Fibroblast of peridontal ligament (primary cell): ENCODE data around the gene SERINC3.
"Not testable (repeated sequence)": the region's sequence is repeated elsewhere in the genome, so short reads cannot be mapped to it uniquely, and the experiment has no call there.

ENCODE experiments used
- DNase-seq: peaks from one replicate; pipeline ENCODE4 v3.0.0-alpha.2; 2010; ENCODE audit errors: extremely low read depth

SERINC3 gene

DNA sequence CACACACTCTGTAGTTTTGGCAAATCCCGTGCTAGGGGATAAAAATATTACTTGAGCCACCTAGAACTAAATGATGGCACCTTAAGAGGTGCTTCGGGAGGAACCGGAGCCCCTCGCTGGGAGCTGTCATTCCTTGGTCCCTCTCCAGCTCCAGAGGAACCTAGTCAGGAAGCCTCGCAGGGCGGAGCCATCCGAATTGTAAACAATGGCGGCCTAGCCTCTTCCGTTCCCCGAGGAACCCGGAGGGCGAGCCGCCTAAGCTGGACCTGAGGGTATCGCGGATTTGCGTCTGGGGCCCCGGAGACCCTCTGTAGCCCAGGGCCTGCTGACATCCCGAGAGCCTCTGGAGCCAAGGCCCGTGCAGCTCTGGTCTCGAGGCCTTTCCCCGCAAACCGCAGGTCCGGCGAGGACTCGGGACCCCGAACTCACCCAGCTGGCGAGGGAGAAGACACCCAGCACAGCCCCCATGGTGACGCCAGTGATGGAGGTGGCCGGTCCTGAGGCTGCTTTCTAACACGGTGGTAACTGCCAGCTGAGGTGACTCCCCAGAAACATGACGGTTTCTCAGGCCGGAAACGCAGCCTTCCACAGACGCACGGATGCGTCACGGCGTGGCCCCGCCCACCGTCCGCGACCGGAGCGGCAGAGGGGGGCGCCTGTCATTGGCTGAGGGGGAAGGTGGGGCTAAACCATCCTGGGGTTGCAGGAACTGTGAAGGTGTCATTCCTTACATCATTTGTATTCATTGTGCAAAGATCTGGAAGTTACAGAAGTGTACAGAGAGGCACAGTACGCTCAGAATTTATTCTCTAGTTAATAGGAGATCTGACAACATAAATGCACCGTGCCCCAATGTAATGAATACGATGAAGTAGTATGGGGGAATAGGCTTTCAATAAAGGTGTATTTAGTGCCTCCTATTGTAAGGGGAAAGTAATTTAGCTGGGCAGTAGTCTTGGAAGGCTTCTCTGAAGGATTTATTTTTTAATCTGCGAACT, at the start of gene SERINC3:
Gene SERINC3, minus strand, starts transcription at position 587 of the 998 bp plus-strand sequence. Its CDS starts 119 bp downstream, at position 468.
- peak; percentile 89 for DNase-seq

DNA sequence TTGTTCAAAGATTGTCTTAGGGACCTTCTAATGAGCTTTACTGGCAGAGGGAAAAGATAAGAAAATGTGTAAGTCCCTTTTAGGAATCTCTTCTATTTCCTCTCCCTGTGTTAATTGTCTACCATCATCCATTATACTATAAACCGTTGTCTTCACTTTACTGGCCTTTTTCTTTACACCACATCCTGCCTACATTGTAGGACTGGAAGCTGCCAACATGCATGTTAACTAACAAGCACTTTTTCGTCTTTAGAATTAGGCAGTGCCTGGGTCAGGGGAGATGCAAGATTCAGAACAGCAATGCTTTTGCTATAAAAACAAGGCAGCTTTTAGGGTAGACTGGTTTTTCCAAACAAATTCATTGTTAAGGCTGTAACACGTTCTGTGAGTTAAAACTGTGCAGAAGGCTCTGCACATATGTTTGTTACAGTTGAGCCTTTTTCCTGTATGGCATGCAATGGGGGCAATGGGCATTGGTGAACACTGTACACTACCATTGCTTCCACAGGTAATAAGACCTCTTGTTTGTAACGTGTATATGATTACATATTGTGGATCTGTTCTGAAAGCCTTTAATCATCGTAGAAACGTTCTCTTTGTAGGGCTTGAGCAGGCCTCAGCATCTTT, 49.6 kb upstream of the SERINC3 start:
- no peak for DNase-seq

DNA sequence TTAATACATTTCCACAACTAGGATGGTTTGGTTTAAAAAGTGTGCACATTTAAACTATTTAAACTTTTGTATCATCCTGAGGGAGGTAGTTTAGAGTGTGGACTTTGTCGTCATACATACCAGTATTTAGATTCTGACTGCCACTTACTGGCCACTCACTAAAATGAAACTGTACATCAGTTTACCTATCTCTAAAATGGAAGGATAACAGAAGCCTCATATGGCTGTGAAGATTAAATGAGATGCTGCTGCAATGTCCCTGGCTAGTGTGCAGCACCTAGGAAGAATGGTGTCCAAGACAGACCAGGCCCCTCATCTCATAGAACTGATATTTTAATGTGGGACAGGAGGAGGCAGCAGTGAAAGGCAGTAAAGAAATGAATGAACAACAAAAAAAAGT, 48.5 kb upstream of the SERINC3 start:
- no peak for DNase-seq

DNA sequence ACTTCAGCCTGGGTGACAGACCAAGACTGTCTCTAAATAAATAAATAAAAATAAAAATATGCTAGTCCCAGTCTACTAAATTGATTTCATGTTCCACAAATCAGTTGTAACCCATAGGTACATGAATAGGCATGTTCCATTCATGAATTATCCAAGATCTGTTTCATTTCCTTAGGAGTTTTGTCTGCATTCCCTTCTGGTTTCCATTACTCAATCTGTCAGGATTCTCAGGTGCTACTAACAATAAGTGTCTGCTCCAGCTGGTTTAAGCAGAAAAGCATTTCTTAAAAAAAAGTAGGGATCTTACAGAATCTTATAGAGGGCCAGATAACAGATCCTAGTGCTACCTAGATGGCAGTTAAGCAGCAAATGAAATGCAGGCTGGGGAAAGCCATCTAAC, 44.9 kb upstream of the SERINC3 start:
- DNase-seq: no peak

DNA sequence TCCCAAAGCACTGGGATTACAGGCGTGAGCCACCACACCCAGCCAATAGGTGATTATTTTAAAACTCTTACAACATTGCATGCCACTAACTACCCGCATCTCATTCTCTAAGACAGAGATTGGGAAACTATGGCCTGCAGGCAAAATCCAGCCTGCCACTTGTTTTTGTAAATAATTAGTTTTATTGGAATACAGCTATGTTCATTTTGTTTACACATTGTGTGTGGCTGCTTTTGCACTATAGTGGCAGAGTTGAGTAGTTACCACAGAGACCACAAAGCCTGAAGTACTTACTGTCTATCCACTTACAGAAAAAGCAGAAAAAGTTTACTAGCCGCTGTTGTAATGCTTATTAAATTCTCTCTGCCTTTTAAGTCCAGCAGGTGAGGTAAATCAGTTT, 44.1 kb upstream of the SERINC3 start:
- no peak for DNase-seq

DNA sequence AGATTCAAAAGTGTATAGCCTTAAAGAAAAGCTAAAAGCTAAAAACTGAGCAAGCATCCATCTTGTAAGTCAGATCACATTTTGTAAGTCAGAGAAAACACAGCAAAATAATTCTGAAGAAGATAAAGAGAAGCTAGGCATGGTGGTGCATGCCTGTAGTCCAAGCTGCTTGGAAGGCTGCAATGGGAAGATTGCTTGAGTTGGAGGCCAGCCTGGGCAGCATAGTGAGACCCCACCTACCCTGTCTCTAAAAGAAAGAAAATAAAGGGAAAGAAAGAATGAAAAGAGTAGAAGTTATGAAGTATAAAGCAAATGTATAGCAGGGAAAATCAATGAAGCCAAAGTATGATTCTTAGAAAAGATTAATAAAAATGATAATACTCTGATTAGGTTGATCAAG, 40.0 kb upstream of the SERINC3 start:
- DNase-seq: no peak

DNA sequence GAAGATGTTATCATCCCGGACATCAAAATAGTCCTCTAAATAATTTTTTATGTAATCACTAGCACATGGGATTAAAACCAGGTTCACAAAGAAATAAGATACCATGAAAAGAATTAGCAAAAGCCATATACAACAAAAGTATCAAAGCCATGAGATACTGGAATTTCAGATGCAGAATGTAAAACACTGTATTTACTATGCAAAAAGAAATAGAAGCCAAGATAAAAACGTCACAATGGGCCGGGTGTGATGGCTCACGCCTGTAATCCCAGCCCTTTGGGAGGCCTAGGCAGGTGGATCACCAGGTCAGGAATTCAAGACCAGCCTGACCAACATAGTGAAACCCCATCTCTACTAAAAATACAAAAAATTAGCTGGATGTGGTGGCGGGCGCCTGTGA, 38.9 kb upstream of the SERINC3 start:
- DNase-seq: not testable (repeated sequence)

DNA sequence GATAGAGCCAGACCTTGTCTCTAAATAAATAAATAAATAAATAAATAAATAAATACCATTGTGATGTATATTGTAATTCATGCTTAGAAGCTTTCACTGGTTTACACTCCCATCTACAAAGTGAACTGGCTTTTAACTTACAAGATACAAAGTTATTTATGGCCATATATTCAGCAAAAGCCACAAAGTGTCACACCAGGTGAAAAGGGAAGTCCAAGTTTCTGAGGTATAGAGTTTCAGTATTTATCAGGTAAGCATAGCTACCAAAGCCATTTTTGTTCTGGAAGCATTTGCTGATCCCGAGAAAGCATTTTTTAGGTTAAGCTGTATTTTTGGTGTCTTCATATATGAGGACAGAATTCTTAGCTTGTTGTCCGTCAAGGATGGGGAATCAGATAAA, 38.4 kb upstream of the SERINC3 start:
- no peak for DNase-seq

DNA sequence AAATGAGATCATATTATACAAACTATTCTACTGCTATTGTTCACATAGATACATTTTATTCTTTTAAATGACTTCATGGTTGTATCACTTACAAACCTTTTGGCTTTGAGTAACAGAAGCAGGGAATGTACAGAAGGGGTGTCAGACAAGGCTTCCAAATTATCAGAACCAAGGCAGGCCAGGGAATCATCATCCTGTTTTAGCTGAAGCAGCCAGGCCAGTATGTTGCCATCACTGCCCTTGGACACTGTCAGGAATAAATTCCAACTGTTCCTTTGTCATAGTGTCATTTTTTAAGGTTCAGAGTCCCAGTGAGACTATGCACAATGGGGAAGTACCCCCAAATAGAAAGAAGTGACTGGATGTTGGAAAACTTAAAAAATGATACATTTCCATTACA, 37.4 kb upstream of the SERINC3 start:
- DNase-seq: no peak

DNA sequence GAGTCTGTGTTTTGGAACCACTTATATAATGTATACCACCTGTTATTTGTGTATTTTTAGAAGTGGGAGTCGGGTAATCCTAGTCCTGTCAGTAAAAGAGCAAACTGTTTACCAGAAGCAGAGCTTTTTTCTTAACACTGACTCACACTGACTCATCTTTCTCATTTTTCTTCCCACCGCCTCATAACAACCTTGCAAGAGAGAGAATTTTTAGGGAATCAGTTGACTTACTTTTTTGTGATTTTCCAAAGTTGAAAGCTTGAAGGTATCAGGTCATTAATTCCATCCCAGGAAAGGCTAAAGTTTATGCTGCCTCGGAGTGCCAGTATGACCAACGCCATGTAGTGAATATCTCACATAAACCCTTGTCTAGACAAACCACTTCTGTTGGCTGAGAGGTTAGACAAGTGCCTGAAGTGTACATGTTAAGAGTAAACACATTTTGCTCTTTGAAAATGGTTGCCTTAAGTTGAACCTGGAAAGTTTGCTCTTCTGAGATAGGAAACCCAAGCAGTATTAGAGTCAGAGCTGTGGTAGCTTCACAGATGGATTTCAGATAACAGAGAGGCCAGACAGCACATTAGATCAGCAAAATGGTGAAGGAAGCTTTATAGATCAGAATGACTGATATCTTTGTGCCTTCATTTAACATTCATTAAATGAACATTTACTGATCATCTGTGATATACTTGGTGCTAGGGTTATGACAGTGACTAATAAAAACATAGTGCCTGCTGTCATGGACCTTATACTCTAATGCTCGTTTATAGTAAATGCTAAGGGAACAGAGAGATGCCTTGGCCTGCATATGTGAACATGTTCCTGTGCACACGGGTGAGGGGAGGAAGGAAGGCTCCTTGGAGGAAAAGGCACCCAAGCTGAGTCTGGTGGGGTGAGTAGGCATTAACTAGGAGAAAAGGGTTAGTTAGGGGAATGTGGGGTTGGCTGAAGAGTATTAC, 31.4 kb upstream of the SERINC3 start:
- DNase-seq: peak; percentile 89

DNA sequence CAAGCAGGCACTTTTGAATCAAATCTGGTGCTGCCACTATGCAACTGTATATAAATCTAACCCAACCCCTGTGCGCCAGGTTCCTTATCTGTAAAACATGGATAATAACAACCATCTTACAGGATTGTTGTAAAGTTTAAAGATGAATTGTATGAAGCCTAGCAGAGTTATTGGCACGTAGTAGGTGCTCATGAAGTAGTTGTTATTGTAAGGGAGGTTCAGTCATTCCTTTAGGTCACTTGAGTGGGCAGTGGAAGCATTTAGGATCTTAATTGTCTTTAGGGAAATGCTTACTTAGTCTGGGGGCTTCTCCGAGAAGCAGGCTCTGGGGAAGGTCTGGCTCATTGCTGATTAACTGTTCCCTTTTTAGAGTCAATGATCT, 30.7 kb upstream of the SERINC3 start:
- no peak for DNase-seq

DNA sequence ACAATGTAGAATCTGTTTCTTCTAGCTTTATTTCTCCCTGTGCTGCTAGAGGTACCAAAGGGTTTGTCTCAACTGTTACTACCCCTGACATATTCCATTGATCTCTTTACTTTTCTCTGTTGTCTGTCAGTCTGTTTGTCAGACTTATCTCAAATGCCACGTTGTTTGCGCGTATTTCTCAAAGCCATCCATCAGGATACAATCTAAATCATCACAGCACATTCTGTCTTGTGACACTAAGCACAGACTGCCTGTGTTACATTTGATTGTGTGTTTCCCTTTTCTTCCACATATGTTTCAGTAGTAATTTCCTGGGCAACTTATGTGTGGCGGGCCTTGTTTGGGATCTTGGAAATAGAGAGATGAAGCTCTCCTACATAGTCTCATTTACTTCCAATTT, 30.2 kb upstream of the SERINC3 start:
- DNase-seq: no peak

DNA sequence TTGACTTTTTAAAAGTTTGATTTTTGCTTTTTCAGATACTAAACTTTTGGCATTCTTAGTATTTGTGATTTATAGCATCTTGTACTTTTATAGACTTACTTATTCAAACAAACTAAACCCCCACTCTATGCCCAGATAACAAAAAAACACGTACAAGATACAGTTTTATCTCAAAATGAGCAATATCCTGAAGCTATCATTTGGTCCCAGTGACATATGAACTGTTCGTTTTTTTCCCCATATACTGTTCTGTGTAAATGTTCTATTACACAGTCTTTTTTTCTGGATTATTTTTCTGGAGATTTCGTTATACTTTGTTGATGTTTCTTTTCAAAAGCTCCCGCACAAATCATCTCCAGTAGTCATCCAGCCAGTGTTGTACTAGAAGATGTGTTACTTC, 27.3 kb upstream of the SERINC3 start:
- no peak for DNase-seq

DNA sequence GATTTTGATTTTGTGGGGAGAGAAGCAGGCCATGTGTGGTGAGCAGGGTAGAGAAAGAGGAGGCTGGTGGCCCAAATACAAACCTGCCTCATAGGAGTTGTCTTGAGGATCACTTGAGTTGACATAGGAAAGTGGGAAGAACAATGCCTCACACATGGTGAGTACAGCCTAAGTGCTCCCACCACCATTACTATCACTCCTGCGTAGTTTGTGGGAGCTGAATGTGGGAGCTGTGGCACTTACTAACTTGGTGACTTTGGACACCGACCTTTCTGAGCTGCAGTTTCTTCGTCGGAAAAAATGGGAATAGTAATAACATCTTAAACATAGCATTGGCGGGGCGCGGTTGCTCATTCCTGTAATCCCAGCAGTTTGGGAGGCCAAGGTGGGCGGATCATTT, 25.5 kb upstream of the SERINC3 start:
- no peak for DNase-seq

DNA sequence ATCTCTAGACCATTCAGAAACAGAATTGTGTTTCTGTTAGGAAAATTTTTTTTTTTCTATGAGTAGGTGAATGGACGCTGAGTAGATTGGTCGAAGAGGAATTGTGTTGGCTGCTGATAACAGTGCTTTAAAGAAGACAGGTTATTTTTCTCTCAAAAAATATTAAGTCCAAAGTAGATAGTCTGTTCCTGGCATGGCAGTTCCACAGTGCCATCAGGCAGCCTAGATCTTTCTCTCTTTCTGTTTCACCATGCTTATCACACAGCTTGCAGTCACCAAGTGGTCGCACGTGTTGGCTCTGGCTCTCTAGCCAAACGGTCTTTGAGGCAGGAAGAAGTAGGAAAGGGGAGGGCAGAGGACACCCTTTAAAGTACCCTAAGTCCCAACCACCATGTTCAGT, 22.4 kb upstream of the SERINC3 start:
- DNase-seq: no peak

DNA sequence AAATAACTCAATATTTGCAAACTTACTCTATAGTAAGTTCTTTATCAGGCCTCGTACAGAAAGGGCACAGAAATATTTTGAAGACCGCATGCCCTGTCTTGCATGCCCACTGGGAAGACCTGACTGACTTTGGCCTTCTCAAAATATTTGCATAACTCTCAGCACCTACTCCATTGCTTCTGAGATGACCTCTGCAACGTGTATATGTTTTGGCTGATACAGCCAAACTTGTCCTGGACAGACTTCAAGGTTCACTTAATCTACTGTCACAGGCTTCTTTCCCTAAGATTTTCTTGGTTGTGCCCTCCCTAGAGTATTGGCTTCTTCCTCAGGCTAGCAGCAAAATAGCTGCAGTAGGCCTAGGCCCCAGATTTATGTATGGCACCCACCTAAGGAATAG, 21.5 kb upstream of the SERINC3 start:
- no peak for DNase-seq

DNA sequence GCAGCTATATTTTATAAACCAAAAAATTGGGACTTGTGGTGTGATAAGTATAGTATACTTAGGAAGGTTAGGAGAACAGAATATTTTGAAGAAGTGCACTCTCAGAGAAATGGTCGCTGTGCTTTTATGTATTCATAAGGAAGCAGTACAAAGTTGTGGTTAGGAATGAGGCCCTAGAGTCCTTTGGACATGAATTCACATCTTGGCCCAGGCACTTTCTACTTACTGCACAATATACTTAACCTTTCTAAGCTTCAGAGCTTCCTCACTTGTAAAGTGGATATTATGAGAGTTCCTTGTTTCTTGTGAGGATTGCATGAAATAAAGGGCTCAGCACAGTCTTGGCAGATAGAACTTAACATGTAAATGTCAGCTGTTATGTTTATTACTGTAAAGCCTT, 21.0 kb upstream of the SERINC3 start:
- no peak for DNase-seq

DNA sequence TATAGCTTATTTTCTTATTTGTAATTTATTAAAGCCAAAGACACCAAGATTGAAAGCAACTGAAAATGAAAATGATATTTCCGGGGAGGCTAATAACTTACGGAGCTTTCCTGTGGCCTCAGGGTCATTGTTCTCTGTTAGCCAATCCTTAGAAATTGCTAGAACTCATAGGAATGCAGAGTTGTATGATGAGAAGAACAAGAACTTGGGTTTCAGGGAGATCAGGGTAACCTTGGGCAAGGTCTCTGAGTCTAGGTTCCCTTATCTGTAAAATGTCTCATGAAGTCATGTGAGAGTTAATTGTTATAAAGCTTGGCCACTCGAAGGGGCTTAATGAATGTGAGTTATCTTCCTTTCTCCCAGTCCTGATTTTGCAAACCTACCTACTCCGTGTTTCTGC, 20.1 kb upstream of the SERINC3 start:
- no peak for DNase-seq

DNA sequence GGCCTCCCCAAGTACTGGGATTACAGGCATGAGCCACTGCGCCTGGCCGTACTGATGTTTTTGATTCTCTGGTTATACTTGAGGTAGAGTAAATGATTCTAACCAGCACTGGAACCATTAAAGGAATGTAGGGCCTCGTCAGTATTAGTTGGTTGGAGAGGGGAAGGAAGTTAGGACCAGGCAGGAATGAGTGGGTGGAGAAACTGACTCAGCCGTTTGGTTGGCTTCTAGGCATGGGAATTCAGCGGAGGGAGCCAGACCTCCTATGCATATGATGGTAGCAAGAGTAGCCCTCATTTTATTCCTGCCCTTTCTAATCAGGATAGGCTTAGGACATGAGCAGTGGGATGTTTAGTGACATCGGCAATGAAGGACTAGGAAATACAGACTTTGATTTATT, 19.0 kb upstream of the SERINC3 start:
- peak; percentile 59 for DNase-seq

DNA sequence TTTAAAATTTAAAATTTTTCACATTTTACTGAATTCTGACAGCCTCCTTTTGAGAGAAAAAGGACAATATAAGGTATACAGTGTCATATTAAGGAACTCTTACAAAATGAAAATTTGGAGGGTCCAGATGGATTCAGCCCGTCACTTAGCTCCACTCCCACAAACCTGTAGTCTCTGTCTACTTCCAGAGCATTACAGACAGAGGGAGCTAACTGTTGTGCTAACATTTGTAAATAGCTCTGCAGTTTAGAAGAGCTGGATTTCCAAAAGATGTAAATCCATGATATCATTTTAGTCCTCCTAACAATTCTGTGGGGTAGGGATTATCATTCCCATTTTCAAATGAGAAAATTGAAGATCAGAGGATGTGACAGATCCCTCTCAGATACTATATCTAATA, 16.1 kb upstream of the SERINC3 start:
- DNase-seq: peak; percentile 54

DNA sequence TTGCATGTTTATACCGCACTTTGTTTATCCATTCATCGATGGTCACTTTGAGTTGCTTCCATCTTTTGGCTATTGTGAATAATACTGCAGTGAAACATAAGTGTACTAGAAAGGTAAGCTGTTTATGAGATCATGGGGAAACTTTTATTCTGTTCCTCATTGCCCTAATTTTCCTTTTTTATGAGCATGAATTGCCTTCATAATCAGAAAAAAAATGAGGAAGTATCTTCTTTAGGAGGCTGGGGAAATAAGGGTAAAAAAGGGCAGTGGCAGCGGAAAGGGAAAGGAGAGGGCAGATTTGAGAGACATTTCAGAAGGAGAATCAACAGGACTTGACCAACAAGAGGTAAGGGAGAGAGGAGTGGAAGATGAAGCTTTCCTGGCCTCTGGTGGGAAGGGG, 14.3 kb upstream of the SERINC3 start:
- no peak for DNase-seq

DNA sequence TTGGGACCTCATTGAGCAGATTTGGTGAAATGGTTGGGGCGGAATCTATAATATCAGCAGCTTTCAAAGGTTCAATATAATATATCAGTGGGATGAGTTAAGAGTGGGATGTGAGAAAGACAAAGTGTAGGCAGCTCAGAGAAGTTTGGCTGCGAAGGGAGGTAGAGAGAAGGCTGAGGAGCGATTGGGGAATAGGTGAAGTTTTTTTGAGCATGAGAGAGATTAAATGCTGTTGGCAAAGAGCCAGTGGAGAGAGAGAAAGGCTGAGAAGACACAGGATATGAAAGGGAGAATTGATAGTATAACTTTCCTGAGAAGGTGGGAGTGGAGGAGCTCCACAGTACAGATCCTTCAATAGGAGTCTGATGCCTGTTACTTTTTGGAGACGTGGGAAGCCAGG, 12.1 kb upstream of the SERINC3 start:
- DNase-seq: no peak
